ENCODE data around the gene D2HGDH. TPM values are rescaled to one million over a fixed set of nuclear protein-coding genes. Genes with fewer than 3 reads are reported as not detected.
"Not testable (repeated sequence)": the region's sequence is repeated elsewhere in the genome, so short reads cannot be mapped to it uniquely, and the experiment has no call there.

D2HGDH gene
- polyA plus RNA-seq, 5 donors = 24.8 to 43.9 (median 42.5) TPM

- DNase-seq = no peak
Measured at GRCh38 chr2:241724259-241724974, 10.0 kb upstream of the D2HGDH start.

- DNase-seq = no peak
Measured at GRCh38 chr2:241724975-241725870, 9.2 kb upstream of the D2HGDH start.

- no peak for DNase-seq
Measured at GRCh38 chr2:241726459-241726858, 8.0 kb upstream of the D2HGDH start.

- no peak for DNase-seq
Measured at GRCh38 chr2:241728000-241728399, 6.4 kb upstream of the D2HGDH start.

- no peak for DNase-seq
Measured at GRCh38 chr2:241728627-241729026, 5.8 kb upstream of the D2HGDH start.

- no peak for DNase-seq
Measured at GRCh38 chr2:241729868-241730267, 4.6 kb upstream of the D2HGDH start.

- DNase-seq = no peak
Measured at GRCh38 chr2:241730671-241731293, 3.6 kb upstream of the D2HGDH start.

GRCh38 chr2:241732513-241733186 lies 1.8 kb upstream of the D2HGDH start:
- not testable (repeated sequence) for DNase-seq

- no peak for DNase-seq
Measured at GRCh38 chr2:241733391-241734207, 831 bp upstream of the D2HGDH start.

- no peak for DNase-seq
Measured at GRCh38 chr2:241734208-241734466, 293 bp upstream of the D2HGDH start.

GRCh38 chr2:241736111-241736510 lies 1.7 kb downstream of the D2HGDH start:
- no peak for DNase-seq

- DNase-seq = no peak
Measured at GRCh38 chr2:241738040-241738686, 3.7 kb downstream of the D2HGDH start.

GRCh38 chr2:241739177-241739576 lies 4.7 kb downstream of the D2HGDH start:
- no peak for DNase-seq

GRCh38 chr2:241739651-241740050 lies 5.2 kb downstream of the D2HGDH start:
- DNase-seq = no peak

- DNase-seq = no peak
Measured at GRCh38 chr2:241741016-241741415, 6.6 kb downstream of the D2HGDH start.

- no peak for DNase-seq
Measured at GRCh38 chr2:241742320-241742939, 8.0 kb downstream of the D2HGDH start.

- DNase-seq = not testable (repeated sequence)
Measured at GRCh38 chr2:241743008-241743407, 8.6 kb downstream of the D2HGDH start.

GRCh38 chr2:241743620-241744019 lies 9.2 kb downstream of the D2HGDH start:
- no peak for DNase-seq

GRCh38 chr2:241744028-241744754 lies 9.8 kb downstream of the D2HGDH start:
- no peak for DNase-seq

GRCh38 chr2:241745276-241745675 lies 10.8 kb downstream of the D2HGDH start:
- DNase-seq = no peak
